DOHH2 (cell line): ENCODE data around the gene RAB6B.

Source experiments
- EZH2phosphoT487 ChIP-seq: fragments of 200-600 bp; sonication (generic); IDR thresholded peaks from 2 replicates; pipeline ENCODE4 v1.6.1; 2017; ENCODE audit warnings: borderline replicate concordance, mild to moderate bottlenecking, antibody characterized with exemption, low read length, moderate library complexity, mixed read lengths
- TF ChIP-seq, protein P1 (sequence below): fragments of 200-600 bp; sonication (generic); IDR thresholded peaks from one replicate; pipeline ENCODE4 v1.5.1; 2014; ENCODE audit warnings: antibody characterized with exemption, mild to moderate bottlenecking, low read depth, low read length; ENCODE audit not compliant: poor library complexity, severe bottlenecking

- TF ChIP-seq, protein P1, sequence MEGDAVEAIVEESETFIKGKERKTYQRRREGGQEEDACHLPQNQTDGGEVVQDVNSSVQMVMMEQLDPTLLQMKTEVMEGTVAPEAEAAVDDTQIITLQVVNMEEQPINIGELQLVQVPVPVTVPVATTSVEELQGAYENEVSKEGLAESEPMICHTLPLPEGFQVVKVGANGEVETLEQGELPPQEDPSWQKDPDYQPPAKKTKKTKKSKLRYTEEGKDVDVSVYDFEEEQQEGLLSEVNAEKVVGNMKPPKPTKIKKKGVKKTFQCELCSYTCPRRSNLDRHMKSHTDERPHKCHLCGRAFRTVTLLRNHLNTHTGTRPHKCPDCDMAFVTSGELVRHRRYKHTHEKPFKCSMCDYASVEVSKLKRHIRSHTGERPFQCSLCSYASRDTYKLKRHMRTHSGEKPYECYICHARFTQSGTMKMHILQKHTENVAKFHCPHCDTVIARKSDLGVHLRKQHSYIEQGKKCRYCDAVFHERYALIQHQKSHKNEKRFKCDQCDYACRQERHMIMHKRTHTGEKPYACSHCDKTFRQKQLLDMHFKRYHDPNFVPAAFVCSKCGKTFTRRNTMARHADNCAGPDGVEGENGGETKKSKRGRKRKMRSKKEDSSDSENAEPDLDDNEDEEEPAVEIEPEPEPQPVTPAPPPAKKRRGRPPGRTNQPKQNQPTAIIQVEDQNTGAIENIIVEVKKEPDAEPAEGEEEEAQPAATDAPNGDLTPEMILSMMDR: no peak
- no peak for TF ChIP-seq EZH2phosphoT487
These were observed 113.2 kb downstream of the RAB6B start for GRCh38 chr3:133782454-133782853.
